Eye (tissue), 1 donor: Measurements from ENCODE around the gene CEBPB.
"Not testable (repeated sequence)": the region's sequence is repeated elsewhere in the genome, so short reads cannot be mapped to it uniquely, and the experiment has no call there.

Source experiments
- DNase-seq: peaks from one replicate; pipeline ENCODE4 v3.0.0-alpha.2; 2015

The CEBPB gene

DNA sequence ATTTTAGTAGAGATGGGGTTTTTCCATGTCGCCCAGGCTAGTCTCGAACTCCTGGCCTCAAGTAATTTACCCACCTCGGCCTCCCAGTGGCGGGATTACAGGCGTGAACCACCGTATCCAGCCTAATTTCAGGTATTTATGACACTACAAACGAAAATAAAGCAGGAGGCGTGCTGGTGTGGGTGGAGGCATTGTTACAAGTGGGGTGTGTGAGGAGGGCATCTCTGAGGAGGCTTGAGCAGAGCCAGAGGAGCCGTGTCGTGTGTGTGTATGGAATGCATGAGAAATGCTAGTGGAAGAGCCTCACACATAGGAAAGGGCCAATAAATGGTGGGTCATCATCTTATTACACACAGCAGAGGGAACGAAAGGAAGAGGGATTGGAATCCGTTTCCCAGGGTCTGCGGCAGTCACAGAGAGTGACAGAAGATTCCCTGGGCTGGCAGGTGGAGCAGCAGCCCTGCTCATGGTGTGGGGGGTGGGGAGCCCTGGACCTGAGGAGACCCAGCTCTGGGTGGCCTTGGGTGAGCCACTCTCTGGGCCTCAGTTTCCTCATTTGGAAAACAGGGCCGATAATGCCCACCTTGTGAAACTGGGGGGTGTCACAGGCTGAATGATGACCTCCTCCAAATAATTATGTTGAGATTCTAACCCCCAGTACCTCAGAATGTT is 19.9 kb upstream of the CEBPB start:
- DNase-seq = no peak

DNA sequence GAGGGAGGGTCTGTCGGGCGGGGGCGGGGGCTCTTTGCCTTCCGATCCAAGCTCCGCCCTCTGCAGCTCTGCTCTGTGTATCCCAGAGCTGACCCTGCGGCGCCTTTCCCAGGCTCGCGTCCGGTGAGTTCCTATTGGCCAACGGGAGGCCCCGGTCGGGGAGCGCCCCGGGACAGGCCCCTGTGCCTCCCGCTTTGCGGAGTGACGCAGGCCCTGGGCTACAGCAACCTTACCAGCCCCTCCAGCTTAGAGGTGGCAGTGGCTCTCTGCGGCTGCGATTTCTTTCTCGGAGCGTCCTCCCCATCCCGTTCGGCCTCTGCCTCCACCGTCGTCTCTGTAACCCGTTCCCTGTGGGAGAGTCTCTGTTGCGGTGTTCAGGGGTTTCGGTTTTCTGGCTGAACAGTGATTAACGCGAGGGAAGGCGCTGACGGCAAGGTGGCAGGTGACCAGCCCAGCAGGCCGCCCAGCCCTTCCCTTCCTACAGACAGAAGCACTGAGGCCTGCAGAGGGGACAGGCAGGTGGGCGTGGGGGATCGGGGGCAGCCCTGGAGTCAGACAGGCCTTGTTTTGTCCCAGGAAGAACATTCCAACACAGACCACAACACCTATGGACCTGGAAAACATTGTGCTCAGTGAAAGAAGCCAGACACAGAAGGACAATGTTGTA is 18.1 kb upstream of the CEBPB start:
- DNase-seq = peak; percentile 76

DNA sequence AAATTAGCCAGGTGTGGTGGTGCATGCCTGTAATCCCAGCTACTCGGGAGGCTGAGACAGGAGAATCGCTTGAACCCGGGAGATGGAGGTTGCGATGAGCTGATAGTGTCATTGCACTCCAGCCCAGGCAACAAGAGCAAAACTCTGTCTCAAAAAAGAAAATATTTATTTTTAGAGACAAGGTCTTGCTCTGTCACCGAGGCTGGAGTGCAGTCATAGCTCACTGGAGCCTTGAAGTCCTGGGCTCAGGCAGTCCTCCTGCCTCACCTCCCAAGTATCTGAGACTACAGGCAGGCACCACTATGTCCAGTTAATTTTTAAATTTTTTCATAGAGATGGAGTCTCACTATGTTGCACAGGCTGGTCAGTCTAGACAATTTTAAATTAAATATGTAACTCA is 16.2 kb upstream of the CEBPB start:
- DNase-seq = no peak

DNA sequence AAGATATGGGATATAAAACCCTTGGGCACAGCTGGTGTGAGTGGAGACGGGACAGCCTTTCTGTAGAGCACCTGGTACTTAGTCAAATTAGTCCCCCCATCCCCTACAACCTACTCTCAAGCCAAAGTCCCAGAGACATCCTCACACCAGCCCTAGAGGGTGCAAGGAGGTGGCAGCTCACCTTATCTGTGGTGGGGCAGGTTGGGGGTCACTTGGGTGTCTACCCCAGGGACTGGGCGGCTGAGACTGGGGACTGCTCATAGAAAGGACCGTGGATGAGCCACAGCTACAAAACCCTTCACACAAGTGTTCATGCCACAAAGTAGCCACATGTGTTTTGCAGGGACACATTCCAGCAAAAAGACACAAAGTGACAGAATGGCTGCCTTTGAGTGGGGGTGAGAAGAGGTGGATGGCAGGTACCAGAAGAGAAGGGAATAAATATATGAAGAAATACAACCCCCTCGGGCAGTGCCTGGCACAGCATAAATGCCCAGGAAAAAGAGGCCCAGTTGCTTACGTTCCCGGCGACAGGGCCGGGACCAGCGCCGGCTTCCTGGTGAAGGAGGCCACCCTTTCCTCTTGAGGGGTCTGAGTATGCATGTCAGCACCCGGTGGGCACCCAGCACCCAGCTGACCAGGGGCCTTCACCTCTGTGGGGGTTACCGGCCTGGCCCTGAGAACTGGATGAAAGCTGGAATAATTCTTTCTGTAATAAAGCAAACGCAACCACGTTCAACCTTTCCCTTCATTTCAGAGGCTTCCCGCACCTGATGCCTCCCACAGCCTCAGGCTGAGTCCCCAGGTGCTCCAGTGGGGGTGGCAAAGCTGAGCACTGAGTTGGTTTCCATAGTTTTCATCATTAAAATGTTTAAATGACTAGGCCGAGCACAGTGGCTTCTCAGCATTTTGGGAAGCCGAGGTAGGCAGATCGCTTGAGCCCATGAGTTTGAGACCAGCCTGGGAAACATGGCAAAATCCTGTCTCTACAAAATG is 14.4 kb upstream of the CEBPB start:
- no peak for DNase-seq

GRCh38 chr20:50178672-50179071 is 12.0 kb upstream of the CEBPB start:
- DNase-seq = not testable (repeated sequence)

DNA sequence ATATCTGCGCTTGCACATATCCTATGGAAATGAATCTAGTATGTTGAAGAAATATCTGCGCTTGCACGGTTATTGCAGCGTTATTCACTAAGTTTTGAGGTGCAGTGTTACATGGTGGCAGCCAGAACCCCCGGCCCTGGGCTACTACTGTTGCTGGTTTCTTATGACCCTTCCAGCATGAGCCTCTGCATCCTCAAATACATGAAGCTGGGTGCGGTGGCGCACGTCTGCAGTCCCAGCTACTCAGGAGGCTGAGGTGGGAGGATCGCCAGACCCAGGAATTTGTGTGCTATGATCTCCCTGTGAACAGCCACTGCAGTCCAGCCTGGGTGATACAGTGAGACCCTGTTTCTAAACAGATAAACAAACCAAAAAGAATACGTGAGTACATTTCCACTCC is 9.3 kb upstream of the CEBPB start:
- no peak for DNase-seq

DNA sequence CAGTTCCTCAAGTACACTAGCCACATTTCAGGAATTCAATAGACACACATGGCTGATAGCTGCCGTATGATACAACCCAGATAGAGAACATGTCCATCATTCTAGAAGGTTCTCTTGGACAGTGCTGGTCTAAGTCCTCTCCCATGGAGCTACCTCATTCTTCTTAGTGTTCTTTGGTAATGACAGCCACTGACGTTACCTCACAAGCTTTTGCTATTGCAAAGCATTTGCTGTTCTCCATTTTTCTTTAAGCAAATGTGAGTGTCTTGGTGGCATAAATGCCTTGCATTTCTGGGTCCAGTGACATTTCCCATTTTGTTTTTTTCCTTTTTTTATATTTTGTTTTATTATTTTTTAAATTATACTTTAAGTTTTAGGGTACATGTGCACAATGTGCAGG is 8.3 kb upstream of the CEBPB start:
- DNase-seq = no peak

- DNase-seq = no peak
These were observed 5.2 kb upstream of the CEBPB start for GRCh38 chr20:50185426-50185825.

DNA sequence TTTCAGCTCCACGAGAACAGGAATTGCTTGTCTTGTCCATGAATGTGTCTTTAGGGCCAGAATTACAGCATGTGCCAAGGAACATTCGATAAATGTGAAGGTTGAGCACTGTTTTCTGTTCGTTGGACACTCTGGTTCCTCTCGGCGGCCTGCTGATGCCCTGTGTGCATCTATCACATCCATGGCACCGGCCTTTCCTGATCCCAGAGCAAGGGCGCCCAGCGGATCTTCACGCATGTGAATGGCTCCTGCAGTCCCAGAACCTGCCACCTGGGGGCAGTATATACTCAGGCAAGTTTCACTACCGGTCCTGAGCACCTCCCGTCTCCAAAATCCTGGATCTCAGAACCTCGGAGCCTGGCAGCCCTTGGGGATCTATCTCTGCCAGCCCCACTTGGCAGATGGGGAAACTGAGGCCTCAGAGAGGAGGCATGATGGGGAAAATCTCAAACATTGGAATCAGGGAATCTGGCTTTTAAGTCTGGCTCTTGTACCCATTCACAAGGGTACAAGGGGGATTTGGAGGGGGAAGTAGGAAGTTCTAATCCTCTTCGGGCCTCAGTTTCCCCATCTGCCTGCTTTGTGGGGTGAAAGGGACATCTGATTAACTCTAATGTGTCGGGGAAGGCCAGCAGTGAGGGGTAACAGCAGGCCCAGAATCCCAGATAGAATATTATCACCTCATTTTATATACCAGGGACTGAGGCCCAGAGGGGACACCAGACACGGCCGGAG is 4.3 kb upstream of the CEBPB start:
- peak; percentile 96 for DNase-seq

DNA sequence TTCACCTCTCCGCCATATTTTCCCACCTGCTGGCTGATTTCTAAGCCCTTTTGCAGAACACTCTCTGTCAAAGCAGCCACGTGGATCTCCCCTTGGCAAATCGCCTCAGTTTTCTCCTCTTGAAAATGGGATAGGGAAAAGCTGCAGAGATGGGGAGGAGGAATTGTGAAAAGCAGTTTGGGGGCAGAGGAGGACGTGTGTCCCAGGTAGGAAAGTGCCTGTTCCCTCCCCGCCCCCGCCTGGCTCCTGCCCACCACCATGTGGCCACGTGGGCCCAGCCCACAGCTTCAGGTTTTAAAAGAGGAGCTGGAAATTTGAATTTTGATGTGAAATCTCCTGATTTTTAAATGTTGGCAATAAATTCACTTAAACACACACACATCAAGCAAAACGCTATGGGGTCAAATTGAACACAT is 3.6 kb upstream of the CEBPB start:
- DNase-seq = no peak

DNA sequence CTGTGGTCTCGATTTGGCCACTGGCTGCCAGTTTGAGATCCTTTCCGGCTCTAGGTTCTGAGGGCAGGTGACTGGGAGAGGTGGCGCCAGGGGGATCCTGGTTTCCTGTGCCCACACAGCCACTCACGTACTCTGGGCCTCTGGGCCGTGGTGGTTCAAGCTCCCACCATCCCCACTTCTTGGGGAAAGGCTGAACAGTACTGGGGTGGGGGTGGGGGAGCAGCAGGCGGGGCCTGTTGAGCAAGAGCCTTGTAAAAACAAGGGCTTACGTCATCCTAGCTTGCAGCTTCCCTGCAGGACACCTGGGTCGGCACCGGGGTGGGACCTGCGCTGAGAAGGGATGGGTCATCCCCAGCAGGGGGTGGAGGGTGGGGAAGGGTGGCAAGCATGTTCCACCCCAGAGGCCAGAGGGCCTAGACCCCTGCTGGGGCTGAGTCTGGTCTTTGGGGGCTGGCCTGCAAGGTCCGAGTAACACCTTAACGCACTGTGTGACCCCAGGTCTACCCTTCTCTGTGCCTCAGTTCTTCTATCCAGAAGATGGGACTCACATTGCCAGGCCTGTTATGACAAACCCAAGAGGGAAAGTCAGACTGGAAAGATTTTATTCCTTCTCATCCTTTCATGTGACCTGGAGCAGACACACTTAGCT is 3.1 kb upstream of the CEBPB start:
- DNase-seq = no peak

DNA sequence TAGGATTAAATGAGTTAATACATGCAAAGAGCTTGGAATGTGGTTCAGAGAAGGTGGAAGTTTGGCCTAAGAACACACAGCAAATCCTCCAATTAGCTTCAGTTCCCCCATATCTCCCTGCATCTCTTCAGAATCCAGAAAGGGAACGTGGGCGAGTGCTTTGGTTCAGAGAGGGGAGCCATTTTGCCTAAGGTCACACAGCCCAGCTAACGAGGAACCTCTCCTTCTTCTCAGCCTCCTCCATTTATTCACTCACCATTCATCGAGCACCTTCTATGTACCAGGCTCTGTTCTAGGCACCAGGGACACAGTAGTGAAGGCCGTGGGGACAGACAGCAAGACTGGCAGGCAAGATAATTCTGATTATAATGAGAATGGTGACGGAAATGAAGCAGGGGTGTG is 2.3 kb upstream of the CEBPB start:
- DNase-seq = no peak

DNA sequence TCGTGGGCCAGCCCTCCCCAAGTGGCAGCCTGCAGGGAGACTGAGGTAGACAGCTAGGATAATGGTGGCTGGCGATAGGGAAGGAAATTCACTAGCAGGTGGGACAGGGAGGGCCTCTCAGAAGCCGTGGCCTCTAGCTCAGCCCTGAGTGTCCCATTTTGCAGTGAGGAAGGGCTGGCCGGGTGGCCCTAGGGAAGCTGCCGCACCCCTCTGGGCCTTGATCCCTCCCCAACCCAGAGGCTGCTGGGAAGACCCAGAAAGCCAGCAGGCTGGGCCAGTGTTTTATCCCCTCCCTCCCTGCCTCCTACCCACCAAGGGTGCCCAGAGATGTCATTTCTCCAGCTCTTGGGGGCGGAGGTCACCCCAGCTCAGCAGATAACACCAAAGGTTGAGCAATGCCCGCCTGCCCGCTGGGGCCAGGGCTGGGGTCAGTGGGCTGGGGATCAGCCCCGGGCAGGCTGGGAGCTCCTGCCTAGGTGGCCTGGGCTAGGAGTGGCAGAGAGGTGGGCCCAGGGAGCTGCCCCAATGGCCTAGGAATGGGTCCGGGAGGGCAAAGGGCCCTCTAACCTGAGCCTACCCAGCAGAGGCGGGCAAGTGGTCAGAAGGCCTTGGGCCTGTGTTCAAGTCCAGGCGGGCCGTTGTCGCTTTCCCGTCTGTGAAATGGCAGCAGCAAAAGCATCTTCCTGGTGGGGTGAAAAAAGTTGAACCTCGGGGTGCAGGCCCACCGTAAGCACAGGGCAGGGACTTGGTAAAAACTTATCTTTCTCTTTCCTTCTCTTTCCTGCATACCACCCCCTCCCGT is 1.6 kb upstream of the CEBPB start:
- no peak for DNase-seq

- no peak for DNase-seq
These were observed 864 bp upstream of the CEBPB start for GRCh38 chr20:50189681-50190250.

- peak; percentile 58 for DNase-seq
These were observed 474 bp downstream of the CEBPB start for GRCh38 chr20:50191065-50191543.

DNA sequence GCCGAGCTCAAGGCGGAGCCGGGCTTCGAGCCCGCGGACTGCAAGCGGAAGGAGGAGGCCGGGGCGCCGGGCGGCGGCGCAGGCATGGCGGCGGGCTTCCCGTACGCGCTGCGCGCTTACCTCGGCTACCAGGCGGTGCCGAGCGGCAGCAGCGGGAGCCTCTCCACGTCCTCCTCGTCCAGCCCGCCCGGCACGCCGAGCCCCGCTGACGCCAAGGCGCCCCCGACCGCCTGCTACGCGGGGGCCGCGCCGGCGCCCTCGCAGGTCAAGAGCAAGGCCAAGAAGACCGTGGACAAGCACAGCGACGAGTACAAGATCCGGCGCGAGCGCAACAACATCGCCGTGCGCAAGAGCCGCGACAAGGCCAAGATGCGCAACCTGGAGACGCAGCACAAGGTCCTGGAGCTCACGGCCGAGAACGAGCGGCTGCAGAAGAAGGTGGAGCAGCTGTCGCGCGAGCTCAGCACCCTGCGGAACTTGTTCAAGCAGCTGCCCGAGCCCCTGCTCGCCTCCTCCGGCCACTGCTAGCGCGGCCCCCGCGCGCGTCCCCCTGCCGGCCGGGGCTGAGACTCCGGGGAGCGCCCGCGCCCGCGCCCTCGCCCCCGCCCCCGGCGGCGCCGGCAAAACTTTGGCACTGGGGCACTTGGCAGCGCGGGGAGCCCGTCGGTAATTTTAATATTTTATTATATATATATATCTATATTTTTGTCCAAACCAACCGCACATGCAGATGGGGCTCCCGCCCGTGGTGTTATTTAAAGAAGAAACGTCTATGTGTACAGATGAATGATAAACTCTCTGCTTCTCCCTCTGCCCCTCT is 1.1 kb downstream of the CEBPB start:
- DNase-seq = peak; percentile 86

- peak; percentile 90 for DNase-seq
These were observed 2.0 kb downstream of the CEBPB start for GRCh38 chr20:50192364-50193198.

- DNase-seq = no peak
These were observed 2.7 kb downstream of the CEBPB start for GRCh38 chr20:50193199-50193835.
